Activated CD4-positive, alpha-beta T cell treated with anti-CD3 and anti-CD28 coated beads, Interleukin-2, amount 10 ng/mL, durations not matched to agents 24 days and 14 days (primary cell): ENCODE data around the gene PDIA2. TPM values are rescaled to one million over a fixed set of nuclear protein-coding genes. Genes with fewer than 3 reads are reported as not detected.

Experiments used
- DNase-seq: peaks from one replicate; pipeline ENCODE4 v3.0.0; 2022
- H3K27ac Mint-ChIP-seq: one replicate; pipeline ENCODE4 v1.8.0; 2022; ENCODE audit warnings: mild to moderate bottlenecking, mixed read lengths
- H3K27me3 Mint-ChIP-seq: one replicate; pipeline ENCODE4 v1.8.0; 2022; ENCODE audit warnings: mixed read lengths
- H3K36me3 Mint-ChIP-seq: one replicate; pipeline ENCODE4 v1.8.0; 2022; ENCODE audit warnings: low read depth, mild to moderate bottlenecking, mixed read lengths
- H3K4me1 Mint-ChIP-seq: one replicate; pipeline ENCODE4 v1.8.0; 2021; ENCODE audit warnings: mixed read lengths
- H3K4me3 Mint-ChIP-seq: one replicate; pipeline ENCODE4 v1.8.0; 2022; ENCODE audit warnings: mild to moderate bottlenecking, moderate library complexity, mixed read lengths
- H3K9me3 Mint-ChIP-seq: one replicate; pipeline ENCODE4 v1.8.0; 2021; ENCODE audit warnings: mixed read lengths
- intact Hi-C: fragments of 100-400 bp; cut with micrococcal nuclease; formaldehyde crosslinking; loops from one replicate; pipeline ENCODE4 v1.15.1; 2023
- total RNA-seq: library from RNA; stranded (reverse); gene quantifications from 2 replicates; pipeline ENCODE4 v1.2.3, GENCODE V29; 2022

The PDIA2 gene
- total RNA-seq, 1 donor from 2014 or later: not detected

DNA sequence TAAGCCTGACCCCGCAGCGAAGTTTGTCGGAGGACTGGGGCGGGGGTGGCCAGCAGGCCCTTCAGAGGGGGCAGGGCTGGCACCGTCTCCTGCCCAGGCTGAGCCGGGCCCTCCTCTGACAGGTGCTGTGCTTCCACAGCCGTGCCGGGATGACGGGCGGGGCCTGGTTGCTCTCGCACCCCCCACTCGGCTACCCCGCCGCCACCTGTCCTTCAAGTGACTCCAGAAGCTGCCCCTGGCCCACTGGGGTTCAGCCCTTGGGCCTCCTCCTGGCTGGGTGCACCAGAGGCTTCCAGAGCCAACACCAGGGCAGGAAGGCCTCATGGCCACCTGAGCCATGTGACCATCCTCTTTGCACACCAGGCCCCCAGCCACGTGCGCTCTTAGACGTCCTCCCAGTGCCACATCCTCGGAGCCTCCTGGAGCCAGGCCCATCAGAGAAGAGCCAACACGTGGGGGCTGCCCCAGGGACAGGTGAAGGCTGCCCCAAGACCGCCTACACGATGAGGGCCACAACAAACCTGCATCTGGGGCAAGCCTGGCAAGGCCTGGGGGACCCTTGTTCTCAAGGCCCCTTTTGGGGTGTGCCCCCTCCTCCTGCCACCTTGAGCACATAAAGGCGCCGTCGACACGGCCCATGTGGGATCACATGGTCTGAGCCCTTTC lies 7.2 kb downstream of the PDIA2 start:
- DNase-seq: no peak
- no peak overlapping the region for H3K27ac Mint-ChIP-seq
- no peaks in the 10 kb centered on the region for H3K4me1 Mint-ChIP-seq
- intact Hi-C loops: no loop called here
- peaks cover 12% of the 10 kb centered on the region for H3K36me3 Mint-ChIP-seq
- no peak overlapping the region for H3K4me3 Mint-ChIP-seq
- no peaks in the 10 kb centered on the region for H3K9me3 Mint-ChIP-seq
- H3K27me3 Mint-ChIP-seq: no peaks in the 10 kb centered on the region

DNA sequence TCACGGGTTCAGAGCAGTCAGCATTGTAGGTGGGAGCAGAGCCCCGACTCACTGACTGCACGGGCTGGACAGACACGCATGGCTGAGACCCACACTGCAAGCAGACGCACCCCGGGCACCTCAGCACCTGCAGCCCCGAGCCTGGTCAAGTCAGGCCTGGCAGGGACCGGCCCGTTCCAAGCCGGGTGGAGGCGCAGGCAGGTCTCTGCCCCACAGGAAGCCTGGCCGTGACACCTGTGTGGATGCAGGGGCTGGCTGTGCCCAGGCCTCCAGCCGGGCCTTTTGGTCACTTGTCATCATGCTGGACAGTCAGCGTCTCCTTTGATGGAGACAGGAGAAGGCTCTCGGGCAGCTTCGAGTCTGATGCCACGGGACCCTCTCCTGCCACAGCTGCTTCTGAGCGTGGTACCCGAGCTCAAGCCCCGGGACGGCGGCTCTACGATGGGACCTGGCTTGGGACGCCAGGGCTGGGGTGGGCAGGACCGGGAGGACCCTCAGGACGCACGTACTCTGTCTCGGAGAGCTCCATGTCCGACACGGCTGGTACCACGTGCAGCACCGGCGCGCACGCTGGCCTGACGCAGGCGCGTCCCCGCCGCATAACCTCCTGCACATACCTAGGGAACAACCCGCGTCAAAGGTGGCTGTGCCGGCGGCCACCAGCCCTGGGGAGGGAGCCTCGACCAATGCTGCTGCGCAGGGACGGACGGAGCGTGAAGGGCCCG lies 7.9 kb downstream of the PDIA2 start:
- intact Hi-C loops: no loop called here
- H3K4me3 Mint-ChIP-seq: no peak overlapping the region
- no peaks in the 10 kb centered on the region for H3K27me3 Mint-ChIP-seq
- peaks cover 12% of the 10 kb centered on the region for H3K36me3 Mint-ChIP-seq
- no peak overlapping the region for H3K27ac Mint-ChIP-seq
- no peak for DNase-seq
- H3K9me3 Mint-ChIP-seq: no peaks in the 10 kb centered on the region
- no peaks in the 10 kb centered on the region for H3K4me1 Mint-ChIP-seq

DNA sequence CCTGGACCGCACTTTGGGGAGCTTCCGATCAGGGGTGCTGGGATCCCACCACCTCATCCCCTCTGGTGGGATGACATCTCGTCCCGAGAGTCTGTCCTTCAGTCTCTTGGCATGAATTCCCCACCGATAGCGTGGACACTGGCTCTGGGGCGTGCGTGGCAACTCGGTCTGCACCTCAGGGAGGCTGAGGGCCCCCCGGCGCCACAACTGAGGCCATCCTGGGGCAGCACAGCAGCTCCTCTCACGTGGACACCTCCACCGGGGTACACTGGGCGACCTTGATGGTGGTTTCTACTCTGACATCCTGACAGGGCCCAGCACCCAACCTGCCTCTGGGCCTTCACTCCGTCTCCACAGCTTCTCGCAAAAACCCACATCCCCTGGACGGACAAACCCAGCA lies 8.6 kb downstream of the PDIA2 start:
- intact Hi-C loops: no loop called here
- Mint-ChIP-seq H3K27me3 (no peaks in the 10 kb centered on the region), H3K36me3 (peaks cover 10% of the 10 kb centered on the region), H3K4me1 (no peaks in the 10 kb centered on the region), H3K9me3 (no peaks in the 10 kb centered on the region), H3K27ac (no peak overlapping the region), H3K4me3 (no peak overlapping the region)
- no peak for DNase-seq

DNA sequence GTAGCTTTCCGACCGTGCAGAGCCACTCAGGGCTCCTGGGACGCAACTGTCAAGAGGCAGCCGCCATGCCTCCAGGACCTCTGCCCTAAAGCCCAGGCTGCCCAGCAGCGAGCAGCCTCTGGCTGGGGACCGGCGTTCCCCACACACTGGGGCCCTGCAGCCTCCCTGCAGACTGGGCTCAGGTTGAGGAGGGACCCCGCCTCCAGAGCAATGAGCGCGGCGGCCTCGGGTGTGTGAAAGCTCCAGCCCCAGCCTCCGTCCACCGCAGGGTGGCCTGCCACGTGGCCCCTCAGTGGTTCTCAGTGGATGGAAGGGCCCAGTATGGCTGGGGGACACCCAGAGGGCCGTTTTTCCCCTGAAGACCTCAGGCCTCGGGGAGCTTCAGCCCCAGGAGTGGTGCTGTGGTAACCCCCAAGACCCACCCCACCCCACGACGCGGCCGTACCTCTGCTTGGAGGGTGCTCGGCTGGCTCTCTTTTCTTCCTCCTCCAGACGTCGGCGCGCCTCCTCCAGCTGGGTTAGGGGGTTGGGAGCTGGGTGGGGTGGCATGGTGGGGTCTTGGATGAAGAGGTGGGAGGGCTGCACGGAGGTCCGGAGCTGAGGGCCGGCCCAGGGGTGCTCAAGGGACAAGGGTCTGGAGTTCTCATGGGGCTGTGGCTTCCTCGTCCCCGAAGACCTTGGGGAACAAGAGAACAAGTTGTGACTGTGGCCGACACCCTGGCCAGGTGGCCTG lies 10.2 kb downstream of the PDIA2 start:
- intact Hi-C loops: no loop called here
- Mint-ChIP-seq H3K9me3 (no peaks in the 10 kb centered on the region), H3K4me3 (no peak overlapping the region), H3K36me3 (peaks cover 7% of the 10 kb centered on the region), H3K4me1 (no peaks in the 10 kb centered on the region), H3K27ac (no peak overlapping the region), H3K27me3 (no peaks in the 10 kb centered on the region)
- no peak for DNase-seq

DNA sequence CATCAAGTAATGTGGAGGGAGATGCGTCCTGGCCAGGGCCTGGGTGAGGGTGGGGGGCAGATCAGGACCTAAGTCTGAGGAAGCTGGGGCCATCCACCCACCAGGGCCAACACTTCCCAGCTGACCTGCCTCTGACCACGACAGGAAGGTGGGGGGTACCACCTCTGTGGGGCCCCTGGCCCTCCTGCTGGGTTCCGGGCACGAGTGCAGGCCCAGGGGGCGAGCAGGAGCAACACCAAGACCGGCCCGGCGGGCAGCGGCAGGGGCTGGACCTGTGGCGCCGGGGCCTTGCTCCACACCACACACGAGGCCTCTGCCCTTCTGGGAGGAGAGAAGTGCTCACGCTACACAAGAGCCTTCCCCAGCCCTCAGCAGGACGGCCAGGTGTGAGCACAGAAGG lies 13.3 kb downstream of the PDIA2 start:
- intact Hi-C loops: no loop called here
- Mint-ChIP-seq H3K4me1 (no peaks in the 10 kb centered on the region), H3K9me3 (no peaks in the 10 kb centered on the region), H3K27ac (no peak overlapping the region), H3K4me3 (no peak overlapping the region), H3K27me3 (no peaks in the 10 kb centered on the region), H3K36me3 (peaks cover 7% of the 10 kb centered on the region)
- DNase-seq: no peak

DNA sequence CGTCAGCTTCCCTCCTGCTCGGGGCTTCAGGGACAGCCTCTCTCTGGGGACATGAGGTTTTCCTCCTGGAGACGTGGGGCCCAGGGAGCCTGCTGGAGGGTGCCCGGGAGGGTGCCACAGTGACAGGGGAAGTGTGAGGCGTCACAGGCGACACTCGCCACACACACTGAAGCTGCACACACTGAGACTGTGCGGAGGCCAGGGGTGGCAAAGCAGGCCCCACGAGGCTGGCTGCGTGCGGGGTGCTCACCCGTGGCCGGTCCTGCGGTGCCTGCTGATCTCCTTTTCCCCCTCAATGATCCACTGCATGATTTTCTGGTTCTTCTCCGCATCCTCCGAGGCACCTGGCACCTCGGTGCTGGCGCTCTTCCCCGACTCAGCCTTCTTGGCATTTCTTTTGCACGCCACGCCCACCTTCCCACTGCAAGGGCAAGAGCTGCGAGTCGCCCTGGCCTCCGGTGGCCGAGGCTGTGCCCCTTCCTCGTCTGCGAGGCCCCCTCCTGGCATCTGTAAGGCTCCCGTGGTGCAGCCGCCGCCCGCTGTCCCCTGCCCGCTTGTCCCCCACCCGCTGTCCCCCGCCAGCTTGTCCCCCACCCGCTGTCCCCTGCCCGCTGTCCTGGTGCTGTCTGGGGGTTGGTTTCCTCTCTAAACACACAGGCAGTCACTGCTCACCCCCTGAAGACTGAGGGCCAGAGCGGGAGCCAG lies 14.0 kb downstream of the PDIA2 start:
- H3K4me3 Mint-ChIP-seq: no peak overlapping the region
- peaks cover 7% of the 10 kb centered on the region for H3K36me3 Mint-ChIP-seq
- H3K9me3 Mint-ChIP-seq: no peaks in the 10 kb centered on the region
- no peak overlapping the region for H3K27ac Mint-ChIP-seq
- intact Hi-C loops: no loop called here
- no peaks in the 10 kb centered on the region for H3K27me3 Mint-ChIP-seq
- DNase-seq: no peak
- H3K4me1 Mint-ChIP-seq: no peaks in the 10 kb centered on the region

DNA sequence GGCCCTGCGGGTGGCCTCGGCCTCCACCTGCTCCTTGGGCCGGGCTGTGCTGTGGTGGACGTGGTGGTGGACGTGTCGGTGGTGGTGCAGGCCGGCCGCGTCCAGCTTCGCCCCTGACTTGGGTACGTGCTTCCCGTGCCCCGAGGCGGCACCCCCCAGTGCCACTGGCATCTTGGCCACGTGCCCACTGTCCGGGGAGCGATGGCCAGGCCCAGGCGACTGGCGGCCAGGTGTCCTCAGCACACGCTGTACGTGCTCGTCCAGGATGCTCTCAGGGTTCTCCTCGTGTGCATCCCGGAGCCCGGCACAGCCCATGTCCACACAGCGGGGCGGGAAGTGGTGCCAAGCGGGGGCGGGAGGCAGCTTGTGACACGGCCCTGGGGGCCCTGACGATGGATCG lies 14.9 kb downstream of the PDIA2 start:
- Mint-ChIP-seq H3K27me3 (no peaks in the 10 kb centered on the region), H3K9me3 (no peaks in the 10 kb centered on the region), H3K36me3 (peaks cover 3% of the 10 kb centered on the region), H3K4me3 (no peak overlapping the region), H3K4me1 (no peaks in the 10 kb centered on the region), H3K27ac (no peak overlapping the region)
- no peak for DNase-seq
- intact Hi-C loops: no loop called here

DNA sequence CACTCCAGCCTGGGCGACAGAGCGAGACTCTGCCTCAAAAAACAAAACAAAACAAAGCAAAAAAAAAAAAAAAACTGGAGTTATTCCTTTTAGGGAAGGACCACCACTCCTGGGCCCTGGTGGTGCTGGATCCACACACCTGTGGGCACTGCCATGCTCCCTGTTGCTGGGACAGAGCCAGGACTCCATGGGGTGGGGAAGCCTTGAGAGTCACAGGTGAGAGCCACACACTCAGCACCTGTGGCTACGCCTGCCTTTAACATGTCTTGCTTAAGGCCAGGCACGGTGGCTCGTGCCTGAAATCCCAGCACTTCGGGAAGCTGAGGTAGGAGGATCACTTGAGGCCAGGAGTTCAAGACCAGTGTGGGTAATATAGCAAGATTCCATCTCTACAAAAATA lies 18.3 kb downstream of the PDIA2 start:
- intact Hi-C loops: no loop called here
- no peak for DNase-seq
- Mint-ChIP-seq H3K4me1 (no peaks in the 10 kb centered on the region), H3K36me3 (peaks cover 10% of the 10 kb centered on the region), H3K27me3 (no peaks in the 10 kb centered on the region), H3K4me3 (no peak overlapping the region), H3K9me3 (no peaks in the 10 kb centered on the region), H3K27ac (no peak overlapping the region)

DNA sequence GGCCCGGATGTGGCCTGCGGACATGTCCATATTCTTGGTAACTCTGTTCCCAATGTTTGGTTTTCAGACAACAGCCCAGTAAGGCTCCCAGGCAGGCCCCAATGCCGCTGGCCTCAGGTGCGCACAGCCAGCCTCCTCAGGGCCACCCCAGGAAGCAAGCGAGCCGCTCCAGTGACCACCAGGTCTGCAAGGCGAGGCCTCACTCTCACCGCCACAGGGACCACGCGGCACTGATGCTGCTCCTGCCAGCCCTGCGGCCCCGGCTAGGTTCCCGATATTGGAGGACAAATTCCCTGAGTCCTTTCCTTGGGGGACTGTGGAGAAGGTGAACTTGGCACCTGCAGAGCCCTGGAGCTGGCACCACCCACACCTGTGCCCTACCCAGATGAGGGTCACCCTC lies 19.0 kb downstream of the PDIA2 start:
- Mint-ChIP-seq H3K27ac (no peak overlapping the region), H3K9me3 (no peaks in the 10 kb centered on the region)

DNA sequence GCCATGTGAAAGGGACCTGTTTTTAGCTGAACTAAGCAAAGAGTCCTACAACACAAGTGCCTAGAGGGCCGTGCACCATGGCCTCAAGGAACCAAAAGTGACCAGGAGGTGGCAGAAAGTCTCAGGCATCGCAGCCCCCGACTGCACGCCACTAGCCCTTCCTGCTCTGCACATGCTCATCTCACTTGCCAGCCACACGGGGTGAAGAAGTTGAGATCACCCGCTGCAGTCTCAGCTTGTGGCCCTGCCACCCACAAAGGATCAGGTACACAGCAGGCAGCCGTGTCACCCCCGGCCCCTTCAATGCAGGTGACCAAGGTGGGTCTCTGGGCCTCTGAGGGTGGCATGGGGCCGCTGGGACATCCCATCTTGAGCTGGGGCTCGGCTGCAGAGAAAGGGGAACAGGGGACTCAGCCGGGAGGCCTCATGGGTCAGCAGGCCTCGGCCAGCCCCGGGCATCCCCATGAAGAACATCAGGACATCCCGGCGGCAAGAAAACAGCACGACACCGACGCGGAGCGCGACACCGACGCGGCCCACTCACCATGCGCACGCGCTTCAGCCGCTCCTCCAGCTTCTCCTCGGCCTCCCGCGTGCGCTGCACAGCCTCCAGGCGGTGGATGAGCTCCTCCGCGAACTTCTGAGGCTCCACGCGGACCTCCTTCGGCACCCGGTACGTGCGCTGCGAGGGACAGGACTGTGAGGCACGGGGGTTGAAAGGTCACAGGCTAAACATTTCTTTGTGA lies 21.0 kb downstream of the PDIA2 start:
- Mint-ChIP-seq H3K4me3 (no peak overlapping the region), H3K9me3 (no peaks in the 10 kb centered on the region), H3K27ac (no peak overlapping the region), H3K27me3 (no peaks in the 10 kb centered on the region), H3K4me1 (no peaks in the 10 kb centered on the region), H3K36me3 (peaks cover 10% of the 10 kb centered on the region)
- intact Hi-C loops: no loop called here
- DNase-seq: no peak

More for the DNA sequence above, 19.0 kb downstream of the PDIA2 start:
- Mint-ChIP-seq H3K36me3 (peaks cover 10% of the 10 kb centered on the region), H3K27me3 (no peaks in the 10 kb centered on the region), H3K4me1 (no peaks in the 10 kb centered on the region), H3K4me3 (no peak overlapping the region)
- intact Hi-C loops: no loop called here
- DNase-seq: no peak

DNA sequence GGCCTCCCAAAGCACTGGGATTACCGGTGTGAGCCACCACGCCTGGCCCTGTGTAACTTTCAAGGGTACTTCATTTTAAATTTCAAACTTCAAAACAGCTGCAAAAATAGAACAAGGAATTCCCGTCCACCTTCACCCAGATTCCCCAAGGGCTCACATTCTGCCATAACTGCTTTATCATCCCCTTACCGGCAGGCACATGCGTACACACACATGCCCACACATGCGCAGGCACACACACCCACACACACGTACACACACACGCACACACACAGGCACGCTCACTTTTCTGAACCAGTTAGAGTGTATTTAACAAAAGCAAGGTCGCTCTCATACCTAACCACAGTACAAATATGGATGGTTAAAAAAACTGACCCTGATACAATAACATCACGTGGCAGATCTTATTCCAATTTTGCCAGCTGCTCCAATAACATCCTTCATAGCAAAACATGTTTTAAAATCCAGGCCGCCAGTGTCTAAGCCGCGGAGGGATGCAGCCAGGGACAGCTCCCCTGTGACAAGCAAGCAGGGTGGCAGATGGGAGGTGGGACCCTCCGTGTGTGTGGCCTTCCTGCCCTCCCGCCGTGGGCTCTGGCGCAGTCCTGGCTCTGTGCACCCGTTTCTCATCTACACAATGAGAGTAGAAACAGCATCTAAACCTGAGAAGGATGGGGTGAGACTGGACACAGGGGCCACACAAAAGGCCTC lies 23.1 kb downstream of the PDIA2 start:
- H3K4me3 Mint-ChIP-seq: no peak overlapping the region
- intact Hi-C loops: no loop called here
- peaks cover 5% of the 10 kb centered on the region for H3K4me1 Mint-ChIP-seq
- H3K36me3 Mint-ChIP-seq: peaks cover 13% of the 10 kb centered on the region
- DNase-seq: no peak
- no peak overlapping the region for H3K27ac Mint-ChIP-seq
- H3K27me3 Mint-ChIP-seq: no peaks in the 10 kb centered on the region
- H3K9me3 Mint-ChIP-seq: no peaks in the 10 kb centered on the region

DNA sequence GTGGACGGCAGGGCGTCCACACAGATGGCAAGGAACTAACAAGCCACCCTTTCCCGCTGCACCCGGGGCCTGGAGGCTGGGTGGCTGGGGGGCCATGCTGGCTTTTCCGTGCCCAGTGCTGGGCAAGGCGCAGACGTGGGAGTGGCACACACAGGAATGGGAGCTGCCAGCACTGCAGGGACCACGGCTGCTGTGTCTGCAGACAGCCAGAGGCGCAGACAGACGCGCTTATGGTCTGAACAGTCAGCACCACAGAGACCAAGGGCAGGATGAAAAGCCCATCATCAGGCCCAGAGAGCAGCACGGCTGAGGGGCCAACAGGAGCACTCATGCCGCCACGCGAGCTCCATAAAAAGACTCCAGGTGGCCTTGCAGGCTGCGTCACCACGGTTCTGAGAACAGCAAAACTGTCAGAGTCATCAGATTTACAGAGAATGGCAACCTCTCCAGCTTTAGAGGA lies 24.0 kb downstream of the PDIA2 start:
- Mint-ChIP-seq H3K27me3 (no peaks in the 10 kb centered on the region), H3K27ac (no peak overlapping the region), H3K4me3 (no peak overlapping the region), H3K4me1 (peaks cover 5% of the 10 kb centered on the region), H3K9me3 (no peaks in the 10 kb centered on the region), H3K36me3 (peaks cover 13% of the 10 kb centered on the region)
- intact Hi-C loops: no loop called here
- no peak for DNase-seq
